IPS DF 6.9 (cell line): ENCODE data around the gene ABHD11.
"Not testable (repeated sequence)": the region's sequence is repeated elsewhere in the genome, so short reads cannot be mapped to it uniquely, and the experiment has no call there.

ENCODE experiments used
- DNase-seq: peaks from one replicate; pipeline ENCODE4 v3.0.0-alpha.2; 2013; ENCODE audit warnings: low read depth, low spot score
- H3K27ac ChIP-seq: one replicate; pipeline ENCODE4 v1.5.1; 2013; ENCODE audit warnings: low read length, control low read depth
- H3K27me3 ChIP-seq: 2 replicates; pipeline ENCODE4 v1.6.1; 2013; ENCODE audit warnings: mild to moderate bottlenecking, low read length; ENCODE audit not compliant: control insufficient read depth, insufficient read depth
- H3K36me3 ChIP-seq: 2 replicates; pipeline ENCODE4 v1.6.1; 2013; ENCODE audit warnings: low read length; ENCODE audit not compliant: control insufficient read depth, insufficient read depth
- H3K4me1 ChIP-seq: 2 replicates; pipeline ENCODE4 v1.6.1; 2013; ENCODE audit warnings: low read length; ENCODE audit not compliant: control insufficient read depth, insufficient read depth
- H3K4me3 ChIP-seq: 2 replicates; pipeline ENCODE4 v1.5.1; 2013; ENCODE audit warnings: mild to moderate bottlenecking, low read length
- H3K9me3 ChIP-seq: 2 replicates; pipeline ENCODE4 v1.6.1; 2013; ENCODE audit warnings: low read length, inconsistent platforms; ENCODE audit not compliant: control insufficient read depth, insufficient read depth
- WGBS: extraction: QIAGEN DNeasy Blood & Tissue Kit; methylation state at CpG from one replicate; pipeline ENCODE4 v1.1.7; 2013; ENCODE audit warnings: mixed read lengths, missing lambda C conversion rate; ENCODE audit not compliant: insufficient read length, insufficient coverage; 5-methylcytosine and 5-hydroxymethylcytosine counted together

The ABHD11 gene

DNA sequence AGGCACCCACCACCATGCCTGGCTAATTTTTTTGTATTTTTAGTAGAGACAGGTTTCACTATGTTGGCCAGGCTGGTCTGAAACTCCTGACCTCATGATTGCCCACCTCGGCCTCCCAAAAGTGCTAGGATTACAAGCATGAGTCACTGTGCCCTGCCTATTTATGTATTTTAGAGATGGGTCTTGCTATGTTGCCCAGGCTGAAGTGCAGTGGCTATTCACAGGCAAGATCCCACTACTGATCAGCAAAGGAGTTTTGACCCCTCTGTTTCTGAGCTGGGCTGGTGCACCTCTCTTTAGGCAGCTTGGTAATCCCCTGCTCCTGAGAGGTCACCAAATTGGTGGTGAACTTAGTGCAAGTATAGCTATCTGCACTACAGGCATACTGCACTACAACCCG is 6.2 kb downstream of the ABHD11 start:
- no peaks in the 10 kb centered on the region for H3K27me3 ChIP-seq
- H3K9me3 ChIP-seq: no peaks in the 10 kb centered on the region
- DNase-seq: no peak
- no peaks in the 10 kb centered on the region for H3K4me1 ChIP-seq
- WGBS: no CpG with 5 or more reads among the region's 2 CpGs
- H3K27ac ChIP-seq: no peak overlapping the region
- H3K4me3 ChIP-seq: no peak overlapping the region
- H3K36me3 ChIP-seq: peaks cover 7% of the 10 kb centered on the region; the same call in 1 of the 2 replicates

DNA sequence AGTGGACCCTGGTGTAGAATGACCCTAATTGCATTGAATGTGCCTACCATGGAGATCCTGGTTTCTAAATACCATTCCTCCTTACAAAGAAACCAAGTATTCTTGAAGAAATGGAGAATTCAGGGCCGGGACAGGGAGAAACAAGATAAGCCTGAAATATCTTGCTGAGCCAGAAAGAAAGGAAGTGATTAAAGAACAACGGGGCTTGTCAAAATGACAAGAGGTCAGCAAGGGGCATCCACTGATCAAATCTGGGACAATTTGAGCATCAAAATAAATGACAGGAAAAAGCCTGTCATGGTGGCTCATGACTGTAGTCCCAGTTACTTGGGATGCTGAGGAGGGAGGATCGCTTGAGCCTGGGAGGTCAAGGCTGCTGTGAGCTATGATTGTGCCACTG is 8.1 kb downstream of the ABHD11 start:
- 0 out of 2 replicates have a peak, but pooled peaks cover under 1% of the 10 kb centered on the region for H3K36me3 ChIP-seq
- H3K27me3 ChIP-seq: no peaks in the 10 kb centered on the region
- H3K4me1 ChIP-seq: no peaks in the 10 kb centered on the region
- no peak overlapping the region for H3K27ac ChIP-seq
- whole genome bisulfite sequencing: no CpG with 5 or more reads among the region's 3 CpGs
- H3K4me3 ChIP-seq: no peak overlapping the region
- H3K9me3 ChIP-seq: no peaks in the 10 kb centered on the region
- DNase-seq: no peak

DNA sequence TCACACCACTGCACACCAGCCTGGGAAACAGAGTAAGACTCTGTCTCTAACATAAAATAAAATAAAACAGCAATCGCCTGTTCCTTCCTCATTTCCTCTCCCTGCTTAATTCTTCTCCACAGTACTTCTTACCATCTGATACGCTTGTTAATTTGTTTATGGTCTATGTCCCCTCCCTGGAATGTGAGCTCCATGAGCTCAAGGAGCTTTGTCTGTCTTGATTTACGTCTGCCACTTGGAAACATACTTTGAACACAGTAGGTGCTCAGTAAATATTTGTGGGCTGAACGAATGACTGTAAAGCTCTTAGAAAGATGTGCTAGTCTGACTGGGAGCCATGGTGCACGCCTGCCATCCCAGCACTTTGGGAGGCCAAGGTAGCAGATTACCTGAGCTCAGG is 10.1 kb downstream of the ABHD11 start:
- Histone ChIP-seq H3K36me3 (no peaks in the 10 kb centered on the region), H3K27ac (no peak overlapping the region), H3K4me3 (no peak overlapping the region), H3K4me1 (no peaks in the 10 kb centered on the region), H3K27me3 (no peaks in the 10 kb centered on the region), H3K9me3 (no peaks in the 10 kb centered on the region)
- no peak for DNase-seq
- WGBS: no CpG with 5 or more reads among the region's 5 CpGs

DNA sequence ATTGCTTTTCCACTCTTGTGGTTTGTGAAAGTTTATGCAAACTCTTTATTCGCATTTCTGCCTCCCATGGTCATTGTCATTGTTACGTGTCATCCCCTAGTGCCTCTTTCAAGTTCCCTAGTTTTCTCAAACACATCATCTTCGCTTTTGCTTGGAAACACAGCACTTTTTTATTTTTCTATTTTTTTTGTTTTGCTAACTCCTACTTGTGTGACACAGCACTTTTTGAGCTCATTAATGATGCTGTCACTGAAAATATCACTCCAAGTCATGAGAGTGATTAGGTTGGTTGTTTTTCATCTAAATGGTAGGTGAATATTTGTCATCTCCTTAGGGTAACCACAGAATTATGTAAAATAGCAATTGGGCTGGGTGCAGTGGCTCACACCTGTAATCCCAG is 10.7 kb downstream of the ABHD11 start:
- H3K27me3 ChIP-seq: no peaks in the 10 kb centered on the region
- H3K9me3 ChIP-seq: no peaks in the 10 kb centered on the region
- no peaks in the 10 kb centered on the region for H3K36me3 ChIP-seq
- no peak overlapping the region for H3K27ac ChIP-seq
- no peaks in the 10 kb centered on the region for H3K4me1 ChIP-seq
- H3K4me3 ChIP-seq: no peak overlapping the region
- no peak for DNase-seq
- no CpG with 5 or more reads among the region's 3 CpGs for WGBS

DNA sequence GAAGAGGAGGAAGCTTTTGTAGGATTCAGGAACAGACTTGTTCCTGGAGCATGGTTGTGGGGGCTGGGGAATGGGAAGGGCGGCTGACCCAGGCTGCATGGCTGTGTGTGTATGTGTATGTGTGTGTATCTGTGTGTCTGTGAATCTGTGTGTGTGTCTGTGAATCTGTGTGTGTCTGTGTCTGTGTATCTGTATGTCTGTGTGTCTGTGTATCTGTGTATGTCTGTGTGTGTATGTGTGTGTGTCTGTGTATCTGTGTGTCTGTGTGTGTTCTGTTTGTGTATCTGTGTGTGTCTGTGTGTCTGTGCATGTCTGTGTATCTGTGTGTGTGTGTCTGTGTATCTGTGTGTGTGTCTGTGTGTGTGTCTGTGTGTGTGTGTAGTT is 12.5 kb downstream of the ABHD11 start:
- H3K36me3 ChIP-seq: no peaks in the 10 kb centered on the region
- no peaks in the 10 kb centered on the region for H3K9me3 ChIP-seq
- no peaks in the 10 kb centered on the region for H3K4me1 ChIP-seq
- DNase-seq: no peak
- no peaks in the 10 kb centered on the region for H3K27me3 ChIP-seq
- no peak overlapping the region for H3K4me3 ChIP-seq
- WGBS: no CpG with 5 or more reads among the region's 1 CpG
- no peak overlapping the region for H3K27ac ChIP-seq

DNA sequence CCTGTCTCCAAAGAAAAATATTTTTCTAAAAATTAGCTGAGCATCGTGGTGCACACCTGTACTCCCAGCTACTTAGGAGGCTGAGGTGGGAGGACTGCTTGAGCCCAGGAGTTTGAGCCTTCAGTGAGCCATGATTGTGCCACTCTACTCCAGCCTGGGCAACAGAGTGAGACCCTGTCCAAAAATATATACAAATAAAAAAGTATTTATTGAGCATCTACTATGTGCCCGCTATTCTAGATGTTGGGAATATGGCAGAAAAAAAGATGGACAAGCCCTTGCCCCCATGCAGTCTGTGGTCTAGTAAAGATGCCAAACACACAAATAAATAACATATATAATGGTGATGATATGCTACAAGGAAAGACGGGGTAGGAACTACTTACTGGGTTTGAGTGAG is 14.8 kb downstream of the ABHD11 start:
- Histone ChIP-seq H3K36me3 (no peaks in the 10 kb centered on the region), H3K4me1 (no peaks in the 10 kb centered on the region), H3K27me3 (no peaks in the 10 kb centered on the region; the same call in 1 of the 2 replicates), H3K27ac (no peak overlapping the region), H3K4me3 (no peak overlapping the region), H3K9me3 (no peaks in the 10 kb centered on the region)
- no peak for DNase-seq
- no CpG with 5 or more reads among the region's 3 CpGs for WGBS

DNA sequence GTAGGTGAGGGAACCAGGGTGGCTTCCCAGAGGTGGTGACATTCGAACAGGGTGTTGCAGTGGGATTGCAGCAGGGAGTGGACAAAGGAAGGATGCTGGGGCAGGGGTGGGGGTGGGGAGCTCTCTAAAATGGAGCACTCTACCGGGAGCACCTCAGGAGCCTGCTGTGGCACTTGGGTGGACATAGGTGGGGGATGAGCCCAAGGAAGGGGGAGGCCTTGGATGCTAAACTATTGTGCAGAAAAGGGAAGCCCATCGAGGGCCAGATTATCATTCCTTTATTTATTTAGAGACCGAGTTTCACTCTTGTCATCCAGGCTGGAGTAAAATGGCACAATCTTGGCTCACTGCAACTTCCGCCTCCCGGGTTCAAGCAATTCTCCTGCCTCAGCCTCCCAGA is 15.8 kb downstream of the ABHD11 start:
- no peaks in the 10 kb centered on the region for H3K9me3 ChIP-seq
- no peaks in the 10 kb centered on the region; the same call in 1 of the 2 replicates for H3K27me3 ChIP-seq
- no peak for DNase-seq
- H3K4me1 ChIP-seq: no peaks in the 10 kb centered on the region
- H3K4me3 ChIP-seq: no peak overlapping the region
- WGBS: no CpG with 5 or more reads among the region's 6 CpGs
- H3K36me3 ChIP-seq: no peaks in the 10 kb centered on the region
- H3K27ac ChIP-seq: no peak overlapping the region

DNA sequence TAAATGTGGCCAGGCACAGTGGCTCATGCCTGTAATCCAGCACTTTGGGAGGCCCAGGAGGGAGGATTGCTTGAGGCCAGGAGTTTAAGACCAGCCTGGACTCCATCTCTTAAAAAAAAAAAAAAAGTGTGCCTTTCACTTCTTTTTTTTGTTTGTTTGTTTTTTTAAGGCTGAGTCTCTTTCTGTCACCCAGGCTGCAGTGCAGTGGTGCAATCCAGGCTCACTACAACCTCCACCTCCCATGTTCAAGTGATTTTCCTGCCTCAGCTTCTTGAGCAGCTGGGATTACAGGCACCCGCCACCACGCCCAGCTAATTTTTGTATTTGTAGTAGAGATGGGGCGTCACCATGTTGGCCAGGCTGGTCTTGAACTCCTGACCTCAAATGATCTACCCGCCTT is 16.4 kb downstream of the ABHD11 start:
- not testable (repeated sequence) for H3K4me1 ChIP-seq, H3K27ac ChIP-seq, DNase-seq, H3K9me3 ChIP-seq, H3K36me3 ChIP-seq, H3K27me3 ChIP-seq, H3K4me3 ChIP-seq
- no CpG with 5 or more reads among the region's 4 CpGs for WGBS

DNA sequence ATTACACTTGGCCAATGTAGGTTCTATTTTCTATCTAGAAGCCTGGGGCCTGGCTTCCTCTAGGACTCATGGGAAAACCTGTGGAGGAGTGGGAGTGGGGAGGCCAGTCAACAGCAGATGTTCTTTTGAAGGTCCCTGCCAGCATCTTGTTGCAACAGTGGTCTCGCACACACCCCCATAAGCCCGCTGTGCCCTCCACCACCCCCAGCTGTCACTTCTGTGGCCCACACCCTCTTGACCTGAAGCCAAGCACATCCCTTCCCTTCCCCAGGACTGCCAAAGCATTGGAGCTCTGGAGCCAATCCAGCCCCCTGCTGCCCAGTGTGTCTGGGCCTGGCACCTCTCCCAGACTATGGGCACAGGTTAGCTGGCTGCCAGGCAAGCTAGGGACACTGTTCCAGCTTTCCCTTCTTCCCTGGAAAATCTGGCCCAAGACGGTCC is 17.2 kb downstream of the ABHD11 start:
- H3K4me1 ChIP-seq: no peaks in the 10 kb centered on the region
- no CpG with 5 or more reads among the region's 3 CpGs for WGBS
- H3K27me3 ChIP-seq: no peaks in the 10 kb centered on the region; the same call in 1 of the 2 replicates
- H3K9me3 ChIP-seq: no peaks in the 10 kb centered on the region
- DNase-seq: no peak
- no peaks in the 10 kb centered on the region for H3K36me3 ChIP-seq
- H3K27ac ChIP-seq: no peak overlapping the region
- H3K4me3 ChIP-seq: no peak overlapping the region

DNA sequence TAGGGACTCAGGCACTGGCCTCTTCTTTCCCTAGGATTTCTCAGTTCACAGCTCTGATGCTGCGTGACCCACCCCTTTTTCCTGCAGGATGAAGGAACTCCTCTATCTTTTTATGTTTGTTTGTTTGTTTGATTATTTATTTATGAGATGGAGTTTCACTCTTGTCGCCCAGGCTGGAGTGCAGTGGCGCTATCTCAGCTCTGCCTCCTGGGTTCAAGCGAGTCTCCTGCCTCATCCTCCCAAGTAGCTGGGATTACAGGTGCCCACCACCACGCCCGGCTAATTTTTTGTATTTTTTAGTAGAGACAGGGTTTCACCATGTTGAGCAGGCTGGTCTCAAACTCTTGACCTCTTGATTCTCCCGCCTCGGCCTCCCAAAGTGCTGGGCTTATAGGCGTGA is 18.2 kb downstream of the ABHD11 start:
- DNase-seq, H3K9me3 ChIP-seq, H3K27ac ChIP-seq, H3K36me3 ChIP-seq, H3K27me3 ChIP-seq, H3K4me3 ChIP-seq, H3K4me1 ChIP-seq: not testable (repeated sequence)
- no CpG with 5 or more reads among the region's 9 CpGs for WGBS

DNA sequence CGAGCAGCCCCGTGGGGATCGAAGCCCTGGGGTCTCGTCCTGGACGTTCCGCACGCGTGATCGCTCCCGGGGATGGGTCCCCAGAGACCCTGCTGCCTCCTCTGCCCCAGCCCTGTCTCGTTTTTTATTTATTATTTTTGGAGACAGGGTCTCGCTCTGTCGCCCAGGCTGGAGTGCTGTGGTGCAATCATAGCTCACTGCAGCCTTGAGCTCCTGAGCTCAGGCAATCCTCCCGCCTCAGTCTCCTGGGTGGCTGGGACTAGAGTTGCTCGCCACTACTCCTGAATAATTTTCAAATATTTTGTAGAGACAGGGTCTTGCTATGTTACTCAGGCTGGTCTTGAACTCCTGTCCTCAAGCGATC is 18.8 kb downstream of the ABHD11 start:
- Histone ChIP-seq H3K4me3 (peak overlapping the region; percentile 43; the same call in 1 of the 2 replicates), H3K27ac (no peak overlapping the region), H3K36me3 (no peaks in the 10 kb centered on the region), H3K4me1 (no peaks in the 10 kb centered on the region), H3K9me3 (no peaks in the 10 kb centered on the region), H3K27me3 (no peaks in the 10 kb centered on the region; the same call in 1 of the 2 replicates)
- DNase-seq: no peak
- no CpG with 5 or more reads among the region's 16 CpGs for WGBS
